NCI-H128 (cell line): Measurements from ENCODE around the gene MYRIP.
"Not testable (repeated sequence)": the region's sequence is repeated elsewhere in the genome, so short reads cannot be mapped to it uniquely, and the experiment has no call there.

ENCODE experiments used
- DNase-seq: peaks from one replicate; lab custom pipeline; 2025; ENCODE audit not compliant: unreplicated experiment; lab: John Stamatoyannopoulos, UW

MYRIP gene

GRCh38 chr3:39809181-39809994 lies at the start of gene MYRIP:
TSS of gene MYRIP (plus strand) at chr3:39809609. CDS start at chr3:39900817, 91,208 bp downstream.
- peak; percentile 43 for DNase-seq

- DNase-seq = no peak
These were observed 49.1 kb upstream of the MYRIP start for GRCh38 chr3:39760325-39760724.

GRCh38 chr3:39762537-39763070 lies 46.8 kb upstream of the MYRIP start:
- DNase-seq = no peak

GRCh38 chr3:39763390-39763789 lies 46.0 kb upstream of the MYRIP start:
- DNase-seq = no peak

GRCh38 chr3:39765575-39765974 lies 43.8 kb upstream of the MYRIP start:
- DNase-seq = no peak

GRCh38 chr3:39766433-39766832 lies 43.0 kb upstream of the MYRIP start:
- DNase-seq = no peak

- not testable (repeated sequence) for DNase-seq
These were observed 42.5 kb upstream of the MYRIP start for GRCh38 chr3:39766909-39767308.

- not testable (repeated sequence) for DNase-seq
These were observed 31.2 kb upstream of the MYRIP start for GRCh38 chr3:39778168-39778567.

- DNase-seq = no peak
These were observed 29.7 kb upstream of the MYRIP start for GRCh38 chr3:39779511-39780230.

GRCh38 chr3:39780352-39780751 lies 29.1 kb upstream of the MYRIP start:
- no peak for DNase-seq

- DNase-seq = no peak
These were observed 28.4 kb upstream of the MYRIP start for GRCh38 chr3:39781025-39781424.

GRCh38 chr3:39781632-39782031 lies 27.8 kb upstream of the MYRIP start:
- DNase-seq = no peak

- no peak for DNase-seq
These were observed 25.7 kb upstream of the MYRIP start for GRCh38 chr3:39783680-39784079.

GRCh38 chr3:39784922-39785321 lies 24.5 kb upstream of the MYRIP start:
- no peak for DNase-seq

GRCh38 chr3:39788128-39788883 lies 21.1 kb upstream of the MYRIP start:
- DNase-seq = no peak

- DNase-seq = no peak
These were observed 17.8 kb upstream of the MYRIP start for GRCh38 chr3:39791603-39792002.

- DNase-seq = no peak
These were observed 14.5 kb upstream of the MYRIP start for GRCh38 chr3:39794880-39795279.

- no peak for DNase-seq
These were observed 8.2 kb upstream of the MYRIP start for GRCh38 chr3:39801216-39801615.

GRCh38 chr3:39802486-39802885 lies 6.9 kb upstream of the MYRIP start:
- DNase-seq = not testable (repeated sequence)

GRCh38 chr3:39803956-39804355 lies 5.5 kb upstream of the MYRIP start:
- DNase-seq = no peak

GRCh38 chr3:39804951-39805350 lies 4.5 kb upstream of the MYRIP start:
- no peak for DNase-seq
